Gastrocnemius medialis (tissue), 4 donors: Measurements from ENCODE around the gene PCSK6. TPM values are rescaled to one million over a fixed set of nuclear protein-coding genes. Genes with fewer than 3 reads are reported as not detected.
"Not testable (repeated sequence)": the region's sequence is repeated elsewhere in the genome, so short reads cannot be mapped to it uniquely, and the experiment has no call there.

Experiments
- ATAC-seq, 2 donors: fragments of 150-250 bp; one replicate each; pipeline ENCODE4 v1.9.1; 2016
- DNase-seq, 2 donors: peaks; one replicate each; pipeline ENCODE4 v3.0.0-alpha.2; 2019
- H3K27ac ChIP-seq, 4 donors: fragments of 200-600 bp; sonication (generic); 1 replicate in 1 of 4; 2 replicates in 3 of 4; pipeline ENCODE4 v1.5.1; 2016 to 2018; ENCODE audit warnings: mild to moderate bottlenecking in 2 of 4, moderate library complexity in 1 of 4
- H3K27me3 ChIP-seq, 3 donors: fragments of 200-600 bp; sonication (generic) in 2 of 3; 1 replicate in 1 of 3; 2 replicates in 2 of 3; pipeline versions ENCODE4 v1.5.1 to v1.6.0; 2016 to 2019; ENCODE audit warnings: mild to moderate bottlenecking in 1 of 3, moderate library complexity in 1 of 3
- H3K36me3 ChIP-seq, 2 donors: fragments of 200-600 bp; sonication (generic) in 1 of 2; one replicate each; pipeline ENCODE4 v1.5.1; 2017 to 2018
- H3K4me1 ChIP-seq, 2 donors: fragments of 200-600 bp; sonication (generic) in 1 of 2; one replicate each; pipeline ENCODE4 v1.5.1; 2016 to 2017; ENCODE audit warnings: mild to moderate bottlenecking in 2 of 2
- H3K4me3 ChIP-seq, 4 donors: fragments of 200-600 bp; sonication (generic) in 3 of 4; 1 replicate in 1 of 4; 2 replicates in 3 of 4; pipeline ENCODE4 v1.5.1; 2016 to 2019; ENCODE audit warnings: mild to moderate bottlenecking in 2 of 4
- H3K9me3 ChIP-seq, 3 donors: fragments of 200-600 bp; sonication (generic) in 2 of 3; 1 replicate in 1 of 3; 2 replicates in 2 of 3; pipeline ENCODE4 v1.5.1; 2016 to 2019
- CTCF ChIP-seq, 5 experiments: fragments of 450-650 bp in 3 of 5; fragments of 200-600 bp in 2 of 5; sonication (generic) in 2 of 5; IDR thresholded peaks in 4 of 5; conservative IDR thresholded peaks in 1 of 5; 1 replicate in 4 of 5; 2 replicates in 1 of 5; pipeline ENCODE4 v1.5.1; 2016 to 2019; ENCODE audit warnings: antibody characterized with exemption in 5 of 5, mild to moderate bottlenecking in 3 of 5, moderate library complexity in 3 of 5
- POLR2A ChIP-seq, 2 donors: fragments of 450-650 bp; IDR thresholded peaks; one replicate each; pipeline ENCODE4 v1.6.1; 2017; ENCODE audit warnings: antibody characterized with exemption in 2 of 2, mild to moderate bottlenecking in 2 of 2, moderate library complexity in 2 of 2
- in situ Hi-C, 4 donors: fragments of 200-750 bp; cut with MboI; loops; one replicate each; pipeline versions ENCODE4 v1.15.0 to v1.8.0; 2017; ENCODE audit warnings: low sequenced_read_pairs in 4 of 4
- intact Hi-C: fragments of 100-400 bp; cut with DNase I; formaldehyde crosslinking; loops from one replicate; pipeline ENCODE4 v1.15.1; 2023; ENCODE audit warnings: low total_unique reads
- total RNA-seq, 4 donors: library from RNA; depleted of rRNA; stranded (reverse); fragments of >200 nt; gene quantifications; one replicate each; pipeline versions ENCODE4 v1.1.0 to v1.2.3, GENCODE V29; 2016

PCSK6 gene
- total RNA-seq, 4 donors from 2014 or later = 12.8 to 46.0 (median 23.6) TPM

GRCh38 chr15:101406526-101407195 is 82.8 kb downstream of the PCSK6 start:
- no peak for TF ChIP-seq POLR2A (IDR thresholded peaks at IDR 0.05)
- no peak for TF ChIP-seq CTCF (IDR thresholded peaks at IDR 0.05 in 4 of 5, conservative IDR thresholded peaks at IDR 0.05 in 1 of 5)
- Histone ChIP-seq H3K27me3 (no peaks in the 10 kb centered on the region), H3K4me1 (no peaks in the 10 kb centered on the region), H3K4me3 (no peak overlapping the region), H3K27ac (no peak overlapping the region), H3K9me3 (no peaks in the 10 kb centered on the region), H3K36me3 (peaks cover 0 to 7% of the 10 kb centered on the region in 2 donors)
- peak in 1 of 2 donors; percentile 24 for ATAC-seq
- in situ Hi-C loops (no loop called here), intact Hi-C loops (no loop called here)
- DNase-seq = no peak

GRCh38 chr15:101406036-101406435 is 83.5 kb downstream of the PCSK6 start:
- no peak for ATAC-seq
- Histone ChIP-seq H3K4me3 (no peak overlapping the region), H3K36me3 (peaks cover 0 to 7% of the 10 kb centered on the region in 2 donors), H3K27ac (no peak overlapping the region), H3K27me3 (no peaks in the 10 kb centered on the region), H3K4me1 (no peaks in the 10 kb centered on the region), H3K9me3 (no peaks in the 10 kb centered on the region)
- no peak for DNase-seq
- TF ChIP-seq CTCF (IDR thresholded peaks at IDR 0.05 in 4 of 5, conservative IDR thresholded peaks at IDR 0.05 in 1 of 5) (no peak), POLR2A (IDR thresholded peaks at IDR 0.05) (no peak)
- in situ Hi-C loops = no loop called here
- intact Hi-C loops = no loop called here

- Histone ChIP-seq H3K4me1 (no peaks in the 10 kb centered on the region), H3K27ac (no peak overlapping the region), H3K9me3 (no peaks in the 10 kb centered on the region), H3K36me3 (no peaks in the 10 kb centered on the region), H3K4me3 (no peak overlapping the region), H3K27me3 (no peaks in the 10 kb centered on the region)
- in situ Hi-C loops = no loop called here
- TF ChIP-seq CTCF (IDR thresholded peaks at IDR 0.05 in 4 of 5, conservative IDR thresholded peaks at IDR 0.05 in 1 of 5) (no peak), POLR2A (IDR thresholded peaks at IDR 0.05) (no peak)
- no peak for ATAC-seq
- intact Hi-C loops = no loop called here
- DNase-seq = no peak
Measured at GRCh38 chr15:101404245-101404644, 85.3 kb downstream of the PCSK6 start.

GRCh38 chr15:101402883-101403282 is 86.6 kb downstream of the PCSK6 start:
- H3K9me3 ChIP-seq, H3K4me3 ChIP-seq, H3K27ac ChIP-seq, ATAC-seq, DNase-seq, intact Hi-C loops, H3K4me1 ChIP-seq, H3K36me3 ChIP-seq, H3K27me3 ChIP-seq, in situ Hi-C loops: not testable (repeated sequence)

- no peaks in the 10 kb centered on the region for H3K9me3 ChIP-seq
- in situ Hi-C loops (no loop called here), intact Hi-C loops (no loop called here)
- peaks cover 0 to 22% of the 10 kb centered on the region in 2 donors for H3K36me3 ChIP-seq
- no peaks in the 10 kb centered on the region for H3K27me3 ChIP-seq
- H3K4me3 ChIP-seq = no peak overlapping the region
- no peaks in the 10 kb centered on the region for H3K4me1 ChIP-seq
- no peak for TF ChIP-seq POLR2A (IDR thresholded peaks at IDR 0.05)
- no peak for TF ChIP-seq CTCF (IDR thresholded peaks at IDR 0.05 in 4 of 5, conservative IDR thresholded peaks at IDR 0.05 in 1 of 5)
- ATAC-seq (no peak), DNase-seq (no peak)
- H3K27ac ChIP-seq = no peak overlapping the region
Measured at GRCh38 chr15:101401286-101401685, 88.2 kb downstream of the PCSK6 start.
